Osteoblast (primary cell): Measurements from ENCODE around the gene ALDH7A1. TPM values are rescaled to one million over a fixed set of nuclear protein-coding genes. Genes with fewer than 3 reads are reported as not detected.

ENCODE experiments used
- DNase-seq: peaks from one replicate; pipeline ENCODE4 v3.0.0; 2011; ENCODE audit warnings: low spot score, mixed read lengths; ENCODE audit not compliant: insufficient read length; ENCODE audit errors: missing footprints
- H2AFZ ChIP-seq: 2 replicates; pipeline ENCODE4 v1.6.0; 2011; ENCODE audit warnings: mild to moderate bottlenecking, low read length
- H3K27ac ChIP-seq: 2 replicates; pipeline ENCODE4 v1.5.1; 2011; ENCODE audit warnings: mild to moderate bottlenecking, low read depth, low read length, moderate library complexity
- H3K27me3 ChIP-seq: 2 replicates; pipeline ENCODE4 v1.6.0; 2012; ENCODE audit warnings: mild to moderate bottlenecking, control low read depth, inconsistent platforms, low read length, moderate library complexity; ENCODE audit not compliant: insufficient read depth
- H3K36me3 ChIP-seq: 2 replicates; pipeline ENCODE4 v1.5.1; 2011; ENCODE audit warnings: mild to moderate bottlenecking, low read length, control low read depth, moderate library complexity; ENCODE audit not compliant: insufficient read depth
- H3K4me1 ChIP-seq: 2 replicates; pipeline ENCODE4 v1.5.1; 2011; ENCODE audit warnings: mild to moderate bottlenecking, low read length, control low read depth, moderate library complexity; ENCODE audit not compliant: insufficient read depth
- H3K4me2 ChIP-seq: 2 replicates; pipeline ENCODE4 v1.6.0; 2011; ENCODE audit warnings: mild to moderate bottlenecking, low read length; ENCODE audit not compliant: insufficient read depth
- H3K4me3 ChIP-seq: fragments of 200-600 bp; sonication (generic); 3 replicates; pipeline ENCODE4 v1.5.1; 2012; ENCODE audit warnings: mild to moderate bottlenecking, low read length, inconsistent platforms; ENCODE audit not compliant: insufficient read depth
- H3K79me2 ChIP-seq: 2 replicates; pipeline ENCODE4 v1.6.0; 2012; ENCODE audit warnings: mild to moderate bottlenecking, low read length, control low read depth, inconsistent platforms; ENCODE audit not compliant: insufficient read depth
- H3K9me3 ChIP-seq: 2 replicates; pipeline ENCODE4 v1.5.1; 2011; ENCODE audit warnings: low read depth, low read length, control low read depth
- H4K20me1 ChIP-seq: 2 replicates; pipeline ENCODE4 v1.6.0; 2012; ENCODE audit warnings: mild to moderate bottlenecking, low read length, control low read depth; ENCODE audit not compliant: insufficient read depth
- CTCF ChIP-seq: IDR thresholded peaks from 2 replicates; pipeline ENCODE4 v1.5.1; 2011; ENCODE audit warnings: mild to moderate bottlenecking, low read depth, low read length, moderate library complexity; ENCODE audit errors: extremely low read depth
- total RNA-seq: library from RNA; depleted of rRNA; stranded (reverse); fragments of >200 nt; gene quantifications from 2 replicates; pipeline ENCODE4 v1.2.3, GENCODE V29; 2012

Gene ALDH7A1
- total RNA-seq, 1 donor = 39.1 TPM

- no peak for DNase-seq
- H3K4me3 ChIP-seq = no peak overlapping the region
- no peaks in the 10 kb centered on the region for H3K9me3 ChIP-seq
- H3K79me2 ChIP-seq = peaks cover 3% of the 10 kb centered on the region
- H3K4me1 ChIP-seq = peaks cover under 1% of the 10 kb centered on the region
- TF ChIP-seq CTCF = no peak
- H3K4me2 ChIP-seq = no peak overlapping the region
- H2AFZ ChIP-seq = no peak overlapping the region
- no peaks in the 10 kb centered on the region for H4K20me1 ChIP-seq
- H3K36me3 ChIP-seq = peaks cover 24% of the 10 kb centered on the region
- no peak overlapping the region for H3K27ac ChIP-seq
- H3K27me3 ChIP-seq = no peaks in the 10 kb centered on the region
These were observed 7.2 kb downstream of the ALDH7A1 start for GRCh38 chr5:126587551-126588390.

GRCh38 chr5:126583761-126584160 is 11.3 kb downstream of the ALDH7A1 start:
- Histone ChIP-seq H3K4me2 (no peak overlapping the region), H2AFZ (no peak overlapping the region), H4K20me1 (no peaks in the 10 kb centered on the region), H3K27me3 (no peaks in the 10 kb centered on the region), H3K4me3 (no peak overlapping the region), H3K27ac (no peak overlapping the region), H3K4me1 (no peaks in the 10 kb centered on the region), H3K36me3 (peaks cover 48% of the 10 kb centered on the region), H3K79me2 (no peaks in the 10 kb centered on the region), H3K9me3 (no peaks in the 10 kb centered on the region)
- no peak for DNase-seq
- no peak for TF ChIP-seq CTCF

DNA sequence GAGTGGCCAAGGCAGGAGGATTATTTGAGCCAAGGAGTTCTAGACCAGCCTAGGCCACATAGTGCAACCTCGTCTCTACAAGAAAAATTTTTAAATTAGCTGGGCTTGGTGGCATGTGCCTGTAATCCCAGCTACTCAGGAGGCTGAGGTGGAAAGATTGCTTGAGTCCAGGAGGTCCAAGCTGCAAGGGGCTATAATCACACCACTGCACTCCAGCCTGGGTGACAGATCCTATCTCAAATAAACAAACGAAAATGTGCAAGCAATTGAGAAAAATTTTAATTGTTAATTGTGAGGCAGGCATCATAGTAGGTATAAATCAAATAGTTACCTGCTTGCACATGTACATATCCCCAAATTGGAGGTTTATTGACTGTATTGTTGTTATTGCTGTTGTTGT is 15.3 kb downstream of the ALDH7A1 start:
- DNase-seq = no peak
- no peak for TF ChIP-seq CTCF
- Histone ChIP-seq H3K36me3 (peaks cover 52% of the 10 kb centered on the region), H3K4me2 (no peak overlapping the region), H3K27me3 (no peaks in the 10 kb centered on the region), H4K20me1 (no peaks in the 10 kb centered on the region), H3K27ac (no peak overlapping the region), H2AFZ (no peak overlapping the region), H3K79me2 (no peaks in the 10 kb centered on the region), H3K4me1 (no peaks in the 10 kb centered on the region), H3K4me3 (no peak overlapping the region), H3K9me3 (no peaks in the 10 kb centered on the region)

DNA sequence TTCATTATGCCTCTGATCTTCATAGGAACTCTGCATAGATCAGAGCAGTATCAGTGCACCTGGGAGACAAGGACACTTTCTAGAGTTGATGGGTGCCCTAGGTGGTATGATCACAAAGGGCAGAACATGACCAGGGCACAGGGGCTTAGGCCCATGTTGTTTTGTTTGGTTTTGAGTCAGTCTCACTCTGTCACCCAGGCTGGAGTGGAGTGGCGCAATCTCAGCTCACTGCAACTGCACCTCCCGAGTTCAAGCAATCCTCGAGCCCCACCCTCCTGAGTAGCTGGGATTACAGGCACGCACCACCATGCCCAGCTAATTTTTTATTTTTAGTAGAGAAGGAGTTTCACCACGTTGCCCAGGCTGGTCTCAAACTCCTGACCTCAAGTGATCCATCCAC is 17.6 kb downstream of the ALDH7A1 start:
- Histone ChIP-seq H3K36me3 (peaks cover 37% of the 10 kb centered on the region), H4K20me1 (no peaks in the 10 kb centered on the region), H3K9me3 (no peaks in the 10 kb centered on the region), H3K79me2 (no peaks in the 10 kb centered on the region), H3K4me3 (no peak overlapping the region), H3K27me3 (no peaks in the 10 kb centered on the region), H3K4me2 (no peak overlapping the region), H3K27ac (no peak overlapping the region), H2AFZ (no peak overlapping the region), H3K4me1 (no peaks in the 10 kb centered on the region)
- no peak for TF ChIP-seq CTCF
- no peak for DNase-seq
